ENCODE results near the gene CIT.

CIT gene

GRCh38 chr12:119843100-119843499 is 34.0 kb downstream of the CIT start:
- Histone ChIP-seq H3K27me3 (ENCODE audit: insufficient read depth, low read length, poor library complexity, severe bottlenecking) (no peaks in the 10 kb centered on the region), H3K4me3 (ENCODE audit: low read length, poor library complexity, severe bottlenecking) (no peak overlapping the region), H3K4me1 (ENCODE audit: insufficient read depth, low read length, poor library complexity, severe bottlenecking) (no peaks in the 10 kb centered on the region), H2AFZ (ENCODE audit: low read length) (no peak overlapping the region), H3K9ac (ENCODE audit: low read depth, low read length, poor library complexity, severe bottlenecking) (no peak overlapping the region), H3K79me2 (ENCODE audit: insufficient read depth, low read length) (peaks cover 40% of the 10 kb centered on the region; the same call in 1 of the 2 replicates), H3K4me2 (ENCODE audit: low read depth, low read length, poor library complexity, severe bottlenecking) (no peak overlapping the region), H3K36me3 (ENCODE audit: insufficient read depth, low read length) (peaks cover 91% of the 10 kb centered on the region), H3K9me3 (ENCODE audit: insufficient read depth, low read depth, low read length) (no peaks in the 10 kb centered on the region), H4K20me1 (ENCODE audit: insufficient read depth, low read length, poor library complexity, severe bottlenecking) (peaks cover 3% of the 10 kb centered on the region), H3K9me2 (replicated peaks; ENCODE audit: low read depth, low read length) (no peaks in the 10 kb centered on the region), H3F3A (ENCODE audit: low read depth) (no peaks in the 10 kb centered on the region)
- TF ChIP-seq CTCF (conservative IDR thresholded peaks at IDR 0.05; ENCODE audit: low read length) (no peak), EZH2phosphoT487 (IDR thresholded peaks at IDR 0.05; ENCODE audit: borderline replicate concordance) (no peak)

DNA sequence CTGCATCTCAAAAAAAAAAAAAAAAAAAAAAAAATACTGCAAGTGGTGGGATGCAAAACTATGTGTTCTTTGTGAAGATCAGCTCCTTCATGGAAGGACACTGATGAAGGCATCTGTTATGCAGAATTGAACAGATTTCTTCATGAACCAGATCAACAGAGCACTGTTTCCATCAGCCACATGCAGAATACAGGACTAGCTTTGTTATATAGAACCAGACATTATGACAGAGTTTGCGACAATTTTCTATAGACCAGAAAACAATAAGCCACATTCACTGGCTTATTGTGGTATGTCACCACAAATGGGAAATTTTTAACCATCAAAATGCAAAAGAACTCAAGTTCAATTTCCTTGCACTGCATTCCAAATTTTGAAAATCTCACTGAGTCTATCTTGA is 34.7 kb downstream of the CIT start:
- no peaks in the 10 kb centered on the region for H3K9me2 ChIP-seq (replicated peaks; ENCODE audit: low read depth, low read length)
- no peaks in the 10 kb centered on the region for H3K4me1 ChIP-seq (ENCODE audit: insufficient read depth, low read length, poor library complexity, severe bottlenecking)
- TF ChIP-seq EZH2phosphoT487 (IDR thresholded peaks at IDR 0.05; ENCODE audit: borderline replicate concordance) (no peak), CTCF (conservative IDR thresholded peaks at IDR 0.05; ENCODE audit: low read length) (no peak)

GRCh38 chr12:119841433-119842210 is 35.5 kb downstream of the CIT start:
- H3K36me3 ChIP-seq (ENCODE audit: insufficient read depth, low read length): peaks cover 89% of the 10 kb centered on the region
- peaks cover 49% of the 10 kb centered on the region; the same call in 1 of the 2 replicates for H3K79me2 ChIP-seq (ENCODE audit: insufficient read depth, low read length)

More for the DNA sequence above, 34.7 kb downstream of the CIT start:
- no peaks in the 10 kb centered on the region for H3K9me3 ChIP-seq (ENCODE audit: insufficient read depth, low read depth, low read length)
- peaks cover 41% of the 10 kb centered on the region; the same call in 1 of the 2 replicates for H3K79me2 ChIP-seq (ENCODE audit: insufficient read depth, low read length)
- H3K4me3 ChIP-seq (ENCODE audit: low read length, poor library complexity, severe bottlenecking): no peak overlapping the region
- no peaks in the 10 kb centered on the region for H3K27me3 ChIP-seq (ENCODE audit: insufficient read depth, low read length, poor library complexity, severe bottlenecking)
- H3K9ac ChIP-seq (ENCODE audit: low read depth, low read length, poor library complexity, severe bottlenecking): no peak overlapping the region
- no peak overlapping the region for H2AFZ ChIP-seq (ENCODE audit: low read length)
- no peaks in the 10 kb centered on the region for H3F3A ChIP-seq (ENCODE audit: low read depth)
- no peak overlapping the region for H3K4me2 ChIP-seq (ENCODE audit: low read depth, low read length, poor library complexity, severe bottlenecking)
- peaks cover 3% of the 10 kb centered on the region for H4K20me1 ChIP-seq (ENCODE audit: insufficient read depth, low read length, poor library complexity, severe bottlenecking)
- H3K36me3 ChIP-seq (ENCODE audit: insufficient read depth, low read length): peaks cover 87% of the 10 kb centered on the region

More at GRCh38 chr12:119841433-119842210, 35.5 kb downstream of the CIT start:
- H3K4me1 ChIP-seq (ENCODE audit: insufficient read depth, low read length, poor library complexity, severe bottlenecking): no peaks in the 10 kb centered on the region
- H3K9ac ChIP-seq (ENCODE audit: low read depth, low read length, poor library complexity, severe bottlenecking): no peak overlapping the region
- peaks cover 3% of the 10 kb centered on the region for H4K20me1 ChIP-seq (ENCODE audit: insufficient read depth, low read length, poor library complexity, severe bottlenecking)
- no peaks in the 10 kb centered on the region for H3K9me3 ChIP-seq (ENCODE audit: insufficient read depth, low read depth, low read length)
- no peak overlapping the region for H3K4me2 ChIP-seq (ENCODE audit: low read depth, low read length, poor library complexity, severe bottlenecking)
- TF ChIP-seq CTCF (conservative IDR thresholded peaks at IDR 0.05; ENCODE audit: low read length): no peak
- TF ChIP-seq EZH2phosphoT487 (IDR thresholded peaks at IDR 0.05; ENCODE audit: borderline replicate concordance): no peak
- H3F3A ChIP-seq (ENCODE audit: low read depth): no peaks in the 10 kb centered on the region
- H3K9me2 ChIP-seq (replicated peaks; ENCODE audit: low read depth, low read length): no peaks in the 10 kb centered on the region
- H3K4me3 ChIP-seq (ENCODE audit: low read length, poor library complexity, severe bottlenecking): no peak overlapping the region
- H2AFZ ChIP-seq (ENCODE audit: low read length): no peak overlapping the region
- no peaks in the 10 kb centered on the region for H3K27me3 ChIP-seq (ENCODE audit: insufficient read depth, low read length, poor library complexity, severe bottlenecking)
